B cell (primary cell): Measurements from ENCODE around the gene INSC. TPM values are rescaled to one million over a fixed set of nuclear protein-coding genes. Genes with fewer than 3 reads are reported as not detected.

Experiments
- ATAC-seq: fragments of 200-7000 bp; cut with Tn5 transposase; one replicate; pipeline ENCODE4 v1.10.0; 2021; ENCODE audit warnings: low read depth, mild to moderate bottlenecking, moderate number of reproducible peaks, moderate library complexity
- CTCF ChIA-PET: fragments of 350-600 bp; sonication (Branson Sonifier 250); formaldehyde crosslinking; loops from one replicate; lab custom pipeline; 2021; ENCODE audit warnings: antibody characterized with exemption, inconsistent platforms; lab: Charles Lee
- POLR2A ChIA-PET: fragments of 350-600 bp; sonication (Branson Sonifier 250); formaldehyde crosslinking; loops from one replicate; lab custom pipeline; 2021; ENCODE audit warnings: antibody characterized with exemption; lab: Charles Lee
- DNase-seq: peaks from one replicate; pipeline ENCODE4 v3.0.0; 2013
- H2AFZ ChIP-seq: 2 replicates; pipeline ENCODE4 v1.6.1; 2012; ENCODE audit warnings: mild to moderate bottlenecking, low read depth, low read length; ENCODE audit not compliant: insufficient read depth, poor library complexity, severe bottlenecking
- H3K27ac ChIP-seq, 2 donors: 1 replicate in 1 of 2; 2 replicates in 1 of 2; pipeline ENCODE4 v1.5.1; 2012 to 2013; ENCODE audit warnings: low read length in 2 of 2, mild to moderate bottlenecking in 2 of 2, moderate library complexity in 1 of 2
- H3K27me3 ChIP-seq, 4 experiments: fragments of 200-600 bp in 1 of 4; sonication (generic) in 1 of 4; replicated peaks in 1 of 4; 1 replicate in 2 of 4; 2 replicates in 2 of 4; pipeline versions ENCODE4 v1.6.1 to v1.7.0; 2013 to 2016; ENCODE audit warnings: low read length in 3 of 4, mild to moderate bottlenecking in 2 of 4, mixed read lengths in 1 of 4, moderate library complexity in 1 of 4; ENCODE audit not compliant: insufficient read depth in 4 of 4, control insufficient read depth in 3 of 4; ENCODE audit errors: control extremely low read depth in 1 of 4
- H3K36me3 ChIP-seq, 2 experiments: replicated peaks in 1 of 2; 1 replicate in 1 of 2; 2 replicates in 1 of 2; pipeline versions ENCODE4 v1.6.1 to v1.7.1; 2013; ENCODE audit warnings: low read length in 1 of 2; ENCODE audit not compliant: insufficient read depth in 2 of 2, control insufficient read depth in 1 of 2; ENCODE audit errors: control extremely low read depth in 1 of 2, extremely low read depth in 1 of 2
- H3K4me1 ChIP-seq, 2 donors: fragments of 200-600 bp in 1 of 2; sonication (generic) in 1 of 2; 1 replicate in 1 of 2; 2 replicates in 1 of 2; pipeline versions ENCODE4 v1.5.1 to v1.6.1; 2013 to 2017; ENCODE audit warnings: low read length in 2 of 2; ENCODE audit not compliant: control insufficient read depth in 2 of 2, insufficient read depth in 2 of 2
- H3K4me2 ChIP-seq: replicated peaks from 2 replicates; pipeline ENCODE3; 2012; ENCODE audit warnings: mild to moderate bottlenecking, low read depth, low read length; ENCODE audit not compliant: poor library complexity, severe bottlenecking
- H3K4me3 ChIP-seq, 5 experiments: fragments of 200-600 bp in 1 of 5; sonication (generic) in 1 of 5; 1 replicate in 3 of 5; 2 replicates in 2 of 5; pipeline versions ENCODE4 v1.5.1 to v1.7.0; 2011 to 2016; ENCODE audit warnings: low read length in 4 of 5, mild to moderate bottlenecking in 4 of 5, low read depth in 2 of 5, control low read depth in 1 of 5, moderate library complexity in 1 of 5; ENCODE audit not compliant: insufficient read depth in 1 of 5; ENCODE audit errors: control extremely low read depth in 1 of 5, extremely low read depth in 1 of 5
- H3K79me2 ChIP-seq: fragments of 200-600 bp; sonication (generic); one replicate; pipeline ENCODE4 v1.6.0; 2016; ENCODE audit warnings: low read length; ENCODE audit not compliant: control insufficient read depth, insufficient read depth
- H3K9ac ChIP-seq: fragments of 200-600 bp; sonication (generic); 2 replicates; pipeline ENCODE4 v1.6.1; 2017; ENCODE audit warnings: mild to moderate bottlenecking, low read length, moderate library complexity
- H3K9me3 ChIP-seq, 3 donors: one replicate each; pipeline versions ENCODE4 v1.6.1 to v1.7.1; 2013; ENCODE audit warnings: low read length in 2 of 3; ENCODE audit not compliant: control insufficient read depth in 2 of 3, insufficient read depth in 1 of 3; ENCODE audit errors: control extremely low read depth in 1 of 3
- H4K20me1 ChIP-seq: 2 replicates; pipeline ENCODE4 v1.6.0; 2012; ENCODE audit warnings: mild to moderate bottlenecking, low read length; ENCODE audit not compliant: insufficient read depth, control insufficient read depth, poor library complexity, severe bottlenecking
- H3K27ac Mint-ChIP-seq: one replicate; pipeline ENCODE4 v1.8.0; 2021; ENCODE audit warnings: mixed read lengths
- H3K27me3 Mint-ChIP-seq: one replicate; pipeline ENCODE4 v1.8.0; 2021; ENCODE audit warnings: mixed read lengths
- H3K4me1 Mint-ChIP-seq: one replicate; pipeline ENCODE4 v1.8.0; 2021; ENCODE audit warnings: mixed read lengths
- H3K4me3 Mint-ChIP-seq: one replicate; pipeline ENCODE4 v1.8.0; 2021; ENCODE audit warnings: mixed read lengths
- H3K9me3 Mint-ChIP-seq: one replicate; pipeline ENCODE4 v1.8.0; 2022; ENCODE audit warnings: mixed read lengths; ENCODE audit not compliant: insufficient read depth
- CTCF ChIP-seq: fragments of 200-600 bp; IDR thresholded peaks from one replicate; pipeline ENCODE4 v1.8.0; 2022; ENCODE audit warnings: antibody characterized with exemption, mild to moderate bottlenecking
- EZH2 ChIP-seq: IDR thresholded peaks from 2 replicates; pipeline ENCODE4 v1.6.1; 2012; ENCODE audit warnings: borderline replicate concordance, low read depth, mild to moderate bottlenecking, moderate library complexity, low read length; ENCODE audit not compliant: insufficient read depth, poor library complexity, severe bottlenecking
- WGBS: methylation state at CpG from one replicate; pipeline ENCODE4 v1.1.5; 2013; ENCODE audit warnings: missing lambda C conversion rate; ENCODE audit not compliant: insufficient coverage; 5-methylcytosine and 5-hydroxymethylcytosine counted together
- intact Hi-C: fragments of 100-400 bp; cut with micrococcal nuclease; formaldehyde crosslinking; loops from one replicate; pipeline ENCODE4 v1.10.0; 2022
- polyA plus RNA-seq: library from polyadenylated mRNA; depleted of rRNA; stranded (reverse); fragments of >200 nt; gene quantifications from 2 replicates; pipeline ENCODE4 v1.2.3, GENCODE V29; 2012
- total RNA-seq, 2 donors: library from RNA; stranded (reverse); fragments of 120-200 nt in 1 of 2; gene quantifications; 1 replicate in 1 of 2; 2 replicates in 1 of 2; pipeline versions ENCODE4 v1.2.3 to v1.2.4, GENCODE V29; 2013 to 2022

Gene INSC
- total and polyA plus RNA-seq, 2 donors (not counting 1 experiment from before 2014, with no cell fraction given) = 0.10 TPM; not detected in 1

DNA sequence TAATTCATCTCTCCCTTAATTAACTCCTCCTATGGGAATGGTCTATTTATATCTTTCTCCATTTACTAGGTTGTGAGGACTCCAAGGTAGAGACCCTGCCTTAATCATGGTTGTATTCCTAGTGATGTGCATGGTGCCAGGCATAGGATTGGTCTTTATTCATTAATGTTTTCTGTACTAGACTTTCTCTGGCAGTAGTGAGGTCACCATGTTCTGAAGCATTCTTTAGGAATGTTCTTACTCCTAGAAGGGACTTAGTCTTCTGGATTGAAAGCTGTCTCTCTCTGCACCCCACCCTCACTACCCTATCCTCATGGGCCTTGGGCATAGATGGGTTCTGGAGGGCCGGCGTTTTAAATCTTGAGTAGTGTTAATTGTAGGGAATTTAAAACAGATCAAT, 10.6 kb upstream of the INSC start:
- H4K20me1 ChIP-seq = no peaks in the 10 kb centered on the region
- POLR2A ChIA-PET = no interaction called here
- no peak overlapping the region for H3K4me2 ChIP-seq
- intact Hi-C loops = no loop called here
- no peak overlapping the region for H3K27ac Mint-ChIP-seq
- ATAC-seq = no peak
- H2AFZ ChIP-seq = no peak overlapping the region
- no peak overlapping the region for H3K27ac ChIP-seq
- H3K4me3 ChIP-seq = no peak overlapping the region
- DNase-seq = no peak
- TF ChIP-seq EZH2 (no peak), CTCF (no peak)
- peaks cover 0 to 4% (median 0%) of the 10 kb centered on the region in 4 experiments for H3K27me3 ChIP-seq
- no peaks in the 10 kb centered on the region for H3K36me3 ChIP-seq
- peaks cover 39% of the 10 kb centered on the region for H3K4me1 Mint-ChIP-seq
- no CpG with 5 or more reads among the region's 2 CpGs for WGBS
- peaks cover 8% of the 10 kb centered on the region for H3K27me3 Mint-ChIP-seq
- peaks cover 0 to 8% (median 6%) of the 10 kb centered on the region in 3 donors for H3K9me3 ChIP-seq
- peaks cover 24 to 39% of the 10 kb centered on the region in 2 donors for H3K4me1 ChIP-seq
- peaks cover 15% of the 10 kb centered on the region for H3K9me3 Mint-ChIP-seq
- H3K9ac ChIP-seq = no peak overlapping the region
- H3K79me2 ChIP-seq = no peaks in the 10 kb centered on the region
- CTCF ChIA-PET = interaction anchor here (1.5 to 14.6 kb wide), 5 partner anchors 10 to 196 kb away, joined by 5 to 290 read pairs (median 131); partner anchors contain the start of gene INSC
- no peak overlapping the region for H3K4me3 Mint-ChIP-seq

- Histone ChIP-seq H4K20me1 (no peaks in the 10 kb centered on the region), H2AFZ (no peak overlapping the region), H3K9me3 (peaks cover 0 to 8% (median 6%) of the 10 kb centered on the region in 3 donors), H3K27me3 (no peaks in the 10 kb centered on the region), H3K9ac (no peak overlapping the region), H3K79me2 (no peaks in the 10 kb centered on the region), H3K4me2 (no peak overlapping the region), H3K27ac (no peak overlapping the region), H3K4me1 (peaks cover 33 to 54% of the 10 kb centered on the region in 2 donors), H3K36me3 (no peaks in the 10 kb centered on the region), H3K4me3 (no peak overlapping the region)
- ATAC-seq = no peak
- TF ChIP-seq CTCF (no peak), EZH2 (no peak)
- no peaks in the 10 kb centered on the region for H3K27me3 Mint-ChIP-seq
- CTCF ChIA-PET = interaction anchor here (0.6 to 14.6 kb wide), 7 partner anchors 8 to 198 kb away, joined by 3 to 177 read pairs (median 22); partner anchors contain the start of gene INSC
- POLR2A ChIA-PET = no interaction called here
- 94% methylated on average over 8 of the region's 8 CpGs for WGBS
- H3K9me3 Mint-ChIP-seq = peaks cover 15% of the 10 kb centered on the region
- no peak overlapping the region for H3K4me3 Mint-ChIP-seq
- H3K27ac Mint-ChIP-seq = no peak overlapping the region
- intact Hi-C loops = no loop called here
- peaks cover 55% of the 10 kb centered on the region for H3K4me1 Mint-ChIP-seq
- DNase-seq = no peak
Measured at GRCh38 chr11:15106201-15106965, 8.3 kb upstream of the INSC start.
